ENCODE data around the gene KLF15.

- TF ChIP-seq, protein P1, sequence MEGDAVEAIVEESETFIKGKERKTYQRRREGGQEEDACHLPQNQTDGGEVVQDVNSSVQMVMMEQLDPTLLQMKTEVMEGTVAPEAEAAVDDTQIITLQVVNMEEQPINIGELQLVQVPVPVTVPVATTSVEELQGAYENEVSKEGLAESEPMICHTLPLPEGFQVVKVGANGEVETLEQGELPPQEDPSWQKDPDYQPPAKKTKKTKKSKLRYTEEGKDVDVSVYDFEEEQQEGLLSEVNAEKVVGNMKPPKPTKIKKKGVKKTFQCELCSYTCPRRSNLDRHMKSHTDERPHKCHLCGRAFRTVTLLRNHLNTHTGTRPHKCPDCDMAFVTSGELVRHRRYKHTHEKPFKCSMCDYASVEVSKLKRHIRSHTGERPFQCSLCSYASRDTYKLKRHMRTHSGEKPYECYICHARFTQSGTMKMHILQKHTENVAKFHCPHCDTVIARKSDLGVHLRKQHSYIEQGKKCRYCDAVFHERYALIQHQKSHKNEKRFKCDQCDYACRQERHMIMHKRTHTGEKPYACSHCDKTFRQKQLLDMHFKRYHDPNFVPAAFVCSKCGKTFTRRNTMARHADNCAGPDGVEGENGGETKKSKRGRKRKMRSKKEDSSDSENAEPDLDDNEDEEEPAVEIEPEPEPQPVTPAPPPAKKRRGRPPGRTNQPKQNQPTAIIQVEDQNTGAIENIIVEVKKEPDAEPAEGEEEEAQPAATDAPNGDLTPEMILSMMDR (conservative IDR thresholded peaks at IDR 0.05; ENCODE audit: low read depth, low read length), result no peak
- TF ChIP-seq EZH2 (IDR thresholded peaks at IDR 0.05; ENCODE audit: low read length, unreplicated experiment) (no peak), EZH2phosphoT487 (IDR thresholded peaks at IDR 0.05; ENCODE audit: borderline replicate concordance, low read length) (no peak)
Measured at GRCh38 chr3:126396536-126396935, 39.3 kb upstream of the KLF15 start.

All from PC-3 (cell line).